Ishikawa (cell line): ENCODE results near the gene CFAP53.

ENCODE experiments used
- CEBPB ChIP-seq: IDR thresholded peaks from 2 replicates; pipeline ENCODE4 v1.6.1; 2012
- EP300 ChIP-seq: IDR thresholded peaks from 2 replicates; pipeline ENCODE4 v1.6.1; 2012; ENCODE audit warnings: borderline replicate concordance
- FOXM1 ChIP-seq: IDR thresholded peaks from 2 replicates; pipeline ENCODE4 v1.6.1; 2012; ENCODE audit warnings: low read depth, borderline replicate concordance
- NFIC ChIP-seq: IDR thresholded peaks from 2 replicates; pipeline ENCODE4 v1.6.1; 2012
- RAD21 ChIP-seq: IDR thresholded peaks from 2 replicates; pipeline ENCODE4 v1.6.1; 2012; ENCODE audit warnings: low read depth
- REST ChIP-seq: IDR thresholded peaks from 2 replicates; pipeline ENCODE4 v1.6.1; 2012; ENCODE audit warnings: low read depth, mild to moderate bottlenecking
- TAF1 ChIP-seq: IDR thresholded peaks from 2 replicates; pipeline ENCODE4 v1.6.1; 2012; ENCODE audit warnings: low read depth, mild to moderate bottlenecking
- YY1 ChIP-seq: IDR thresholded peaks from 2 replicates; pipeline ENCODE4 v1.6.1; 2012; ENCODE audit warnings: low read depth
- ZBTB7A ChIP-seq: IDR thresholded peaks from 2 replicates; pipeline ENCODE4 v1.6.1; 2012; ENCODE audit warnings: low read depth

- TF ChIP-seq REST (no peak), EP300 (no peak), RAD21 (no peak), CEBPB (no peak), YY1 (no peak), TAF1 (no peak), ZBTB7A (no peak), FOXM1 (no peak), NFIC (no peak)
Observed at GRCh38 chr18:50181590-50181989, 84.7 kb downstream of the CFAP53 start.
